Measurements from ENCODE around the gene PFDN1.
A peak's percentile ranks its signal among the peaks of the same experiment; 100 is the strongest.

PFDN1 gene

GRCh38 chr5:140258873-140259272 lies 44.0 kb downstream of the PFDN1 start:
- DNase-seq (ENCODE audit: low read depth) = no peak

GRCh38 chr5:140258016-140258415 lies 44.9 kb downstream of the PFDN1 start:
- DNase-seq (ENCODE audit: low read depth) = no peak

- DNase-seq (ENCODE audit: low read depth) = no peak
These were observed 46.2 kb downstream of the PFDN1 start for GRCh38 chr5:140256726-140257125.

- DNase-seq (ENCODE audit: low read depth) = no peak
These were observed 47.3 kb downstream of the PFDN1 start for GRCh38 chr5:140255460-140256157.

GRCh38 chr5:140253985-140254384 lies 48.9 kb downstream of the PFDN1 start:
- no peak for DNase-seq (ENCODE audit: low read depth)

- DNase-seq (ENCODE audit: low read depth) = no peak
These were observed 50.3 kb downstream of the PFDN1 start for GRCh38 chr5:140252470-140253126.

GRCh38 chr5:140251527-140251973 lies 51.4 kb downstream of the PFDN1 start:
- DNase-seq (ENCODE audit: low read depth) = peak; percentile 34

GRCh38 chr5:140250386-140250785 lies 52.5 kb downstream of the PFDN1 start:
- no peak for DNase-seq (ENCODE audit: low read depth)

- no peak for DNase-seq (ENCODE audit: low read depth)
These were observed 53.4 kb downstream of the PFDN1 start for GRCh38 chr5:140249536-140249935.

- no peak for DNase-seq (ENCODE audit: low read depth)
These were observed 54.5 kb downstream of the PFDN1 start for GRCh38 chr5:140248414-140248813.

- DNase-seq (ENCODE audit: low read depth) = no peak
These were observed 56.4 kb downstream of the PFDN1 start for GRCh38 chr5:140246378-140247122.

- no peak for DNase-seq (ENCODE audit: low read depth)
These were observed 57.0 kb downstream of the PFDN1 start for GRCh38 chr5:140245926-140246325.

- DNase-seq (ENCODE audit: low read depth) = no peak
These were observed 57.6 kb downstream of the PFDN1 start for GRCh38 chr5:140245341-140245740.

- peak; percentile 48 for DNase-seq (ENCODE audit: low read depth)
These were observed 58.3 kb downstream of the PFDN1 start for GRCh38 chr5:140244525-140245025.

GRCh38 chr5:140243706-140244250 lies 59.1 kb downstream of the PFDN1 start:
- no peak for DNase-seq (ENCODE audit: low read depth)

GRCh38 chr5:140242890-140243585 lies 59.9 kb downstream of the PFDN1 start:
- DNase-seq (ENCODE audit: low read depth) = no peak

- no peak for DNase-seq (ENCODE audit: low read depth)
These were observed 60.8 kb downstream of the PFDN1 start for GRCh38 chr5:140242099-140242498.

GRCh38 chr5:140240987-140241706 lies 61.8 kb downstream of the PFDN1 start:
- DNase-seq (ENCODE audit: low read depth) = no peak

- peak; percentile 8 for DNase-seq (ENCODE audit: low read depth)
These were observed 62.8 kb downstream of the PFDN1 start for GRCh38 chr5:140239939-140240700.

- DNase-seq (ENCODE audit: low read depth) = no peak
These were observed 63.4 kb downstream of the PFDN1 start for GRCh38 chr5:140239461-140239860.
